BJ (cell line): Measurements from ENCODE around the gene INHBB. TPM values are rescaled to one million over a fixed set of nuclear protein-coding genes. Genes with fewer than 3 reads are reported as not detected.

Experiments
- CTCF ChIA-PET: fragments of 350-600 bp; formaldehyde crosslinking; extraction: SDS; loops from one replicate; lab custom pipeline; 2021; ENCODE audit warnings: antibody characterized with exemption, inconsistent platforms; lab: Yijun Ruan, JAX
- POLR2A ChIA-PET: fragments of 300-600 bp; sonication (Branson Sonifier 250); formaldehyde crosslinking; extraction: SDS; loops from one replicate; lab custom pipeline; 2021; ENCODE audit warnings: antibody characterized with exemption; lab: Charles Lee
- DNase-seq: peaks from one replicate; pipeline ENCODE4 v3.0.0-alpha.2; 2011; ENCODE audit warnings: low read depth
- H3K27me3 ChIP-seq: 2 replicates; pipeline ENCODE4 v1.6.0; 2011; ENCODE audit warnings: low read length; ENCODE audit not compliant: control insufficient read depth, insufficient read depth
- H3K36me3 ChIP-seq: 2 replicates; pipeline ENCODE4 v1.5.1; 2011; ENCODE audit warnings: low read length; ENCODE audit not compliant: control insufficient read depth, insufficient read depth
- H3K4me3 ChIP-seq: 2 replicates; pipeline ENCODE4 v1.5.1; 2011; ENCODE audit warnings: low read depth, mild to moderate bottlenecking, control low read depth, low read length
- polyA plus RNA-seq: library from polyadenylated mRNA; depleted of rRNA; stranded (reverse); fragments of >200 nt; gene quantifications from 2 replicates; pipeline ENCODE4 v1.2.3, GENCODE V29; 2011
- TF ChIP-seq, protein P1 (sequence below): IDR thresholded peaks from 2 replicates; pipeline ENCODE4 v1.5.1; 2011; ENCODE audit warnings: low read depth, mild to moderate bottlenecking, control low read depth, inconsistent platforms, low read length, moderate library complexity; ENCODE audit not compliant: insufficient read depth

The INHBB gene
- polyA plus RNA-seq, 1 experiment: 3.9 TPM

DNA sequence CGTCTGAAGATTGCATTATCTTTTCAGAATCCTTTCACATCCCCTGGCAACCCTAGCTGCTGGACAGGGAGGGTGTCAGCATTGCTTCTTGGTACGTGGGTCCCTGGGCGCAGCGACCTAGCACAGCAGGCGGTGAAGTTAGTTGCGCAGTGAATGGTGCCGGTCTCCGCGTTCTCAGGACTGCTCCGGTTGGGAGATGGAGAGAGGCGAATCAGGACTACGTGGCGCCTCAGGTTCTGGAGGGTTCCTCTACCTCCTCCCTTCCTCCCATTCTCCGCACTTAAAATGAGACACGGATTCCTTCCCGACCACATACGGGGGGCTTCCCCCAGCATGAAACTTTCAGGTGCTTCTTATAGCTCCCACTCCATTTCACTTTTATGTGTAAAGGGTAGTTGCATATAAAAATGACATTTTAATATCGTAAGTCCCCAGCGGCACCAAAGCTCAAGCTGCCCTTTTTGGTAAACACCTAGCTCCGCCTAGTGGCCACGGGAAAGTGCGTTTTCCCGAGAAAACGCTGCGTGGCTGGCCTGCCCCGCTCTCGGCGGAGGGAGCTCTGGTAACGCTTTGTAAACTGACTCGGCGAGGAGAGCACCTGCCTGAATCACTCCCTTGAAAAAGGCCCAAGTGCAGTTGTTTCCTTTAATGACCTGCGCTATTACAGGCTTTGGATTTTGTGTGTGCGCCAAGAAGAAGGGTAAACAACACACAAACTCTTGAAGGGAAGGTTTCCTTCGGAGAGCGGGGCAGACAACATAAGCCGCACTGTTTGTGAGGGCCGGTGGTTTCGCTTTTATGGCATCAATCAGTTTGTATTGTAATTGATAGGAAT is 32.9 kb upstream of the INHBB start:
- POLR2A ChIA-PET: interaction anchor here (0.6 to 0.7 kb wide), 2 partner anchors 90 to 138 kb away, joined by 5 read pairs; partner anchors contain the start of gene TMEM185B
- CTCF ChIA-PET: interaction anchor here (0.5 to 3.8 kb wide), 49 partner anchors 8 to 767 kb away, joined by 3 to 40 read pairs (median 4); partner anchors contain the start of gene RALB

DNA sequence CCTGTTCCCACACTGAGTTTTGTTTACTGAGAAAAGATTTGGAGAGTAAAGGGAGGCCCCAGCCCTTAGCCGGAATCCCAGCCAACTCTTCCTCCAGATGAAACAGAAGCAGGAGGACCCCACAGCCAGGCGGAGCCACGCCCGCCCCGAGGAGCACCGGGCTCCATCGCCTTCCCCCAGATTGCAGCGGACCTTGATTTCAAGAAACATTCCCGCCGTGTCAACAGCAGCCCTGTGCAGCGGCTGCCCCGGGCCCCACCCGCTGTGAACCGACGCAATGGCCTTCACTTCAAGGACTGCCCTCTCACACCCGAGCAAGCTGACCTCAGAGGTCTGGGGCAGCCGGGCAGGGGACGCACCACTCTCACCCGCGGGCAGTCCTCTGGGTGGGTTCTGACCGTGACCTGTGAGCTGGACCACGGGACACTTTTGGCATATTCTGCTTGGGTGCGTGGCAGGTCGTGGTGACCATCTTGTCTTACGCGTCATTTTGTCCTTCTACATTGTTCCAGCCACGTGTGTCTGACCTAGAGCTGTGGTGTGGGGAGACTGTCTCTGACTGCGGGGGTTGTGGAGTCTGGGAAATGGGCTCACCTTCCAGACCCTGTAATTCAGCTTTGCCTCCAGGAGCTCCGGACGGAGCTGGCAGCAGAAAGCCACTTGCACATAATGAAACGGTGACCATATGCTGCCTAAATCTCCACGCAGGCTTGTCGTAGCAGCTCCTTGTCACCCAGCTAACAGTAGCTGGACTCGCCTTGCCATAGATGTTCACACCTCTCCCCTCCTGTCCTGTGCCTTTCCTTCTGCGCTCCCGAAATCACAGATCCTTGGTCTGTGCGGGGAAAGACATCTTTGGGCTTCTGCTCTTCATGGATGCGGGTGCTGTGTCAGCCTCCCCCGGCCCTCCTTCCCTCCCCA is 32.0 kb upstream of the INHBB start:
- Histone ChIP-seq H3K27me3 (0 out of 2 replicates have a peak, but pooled peaks cover under 1% of the 10 kb centered on the region), H3K4me3 (peak overlapping the region; percentile 40), H3K36me3 (no peaks in the 10 kb centered on the region)
- DNase-seq: no peak
- TF ChIP-seq, protein P1, sequence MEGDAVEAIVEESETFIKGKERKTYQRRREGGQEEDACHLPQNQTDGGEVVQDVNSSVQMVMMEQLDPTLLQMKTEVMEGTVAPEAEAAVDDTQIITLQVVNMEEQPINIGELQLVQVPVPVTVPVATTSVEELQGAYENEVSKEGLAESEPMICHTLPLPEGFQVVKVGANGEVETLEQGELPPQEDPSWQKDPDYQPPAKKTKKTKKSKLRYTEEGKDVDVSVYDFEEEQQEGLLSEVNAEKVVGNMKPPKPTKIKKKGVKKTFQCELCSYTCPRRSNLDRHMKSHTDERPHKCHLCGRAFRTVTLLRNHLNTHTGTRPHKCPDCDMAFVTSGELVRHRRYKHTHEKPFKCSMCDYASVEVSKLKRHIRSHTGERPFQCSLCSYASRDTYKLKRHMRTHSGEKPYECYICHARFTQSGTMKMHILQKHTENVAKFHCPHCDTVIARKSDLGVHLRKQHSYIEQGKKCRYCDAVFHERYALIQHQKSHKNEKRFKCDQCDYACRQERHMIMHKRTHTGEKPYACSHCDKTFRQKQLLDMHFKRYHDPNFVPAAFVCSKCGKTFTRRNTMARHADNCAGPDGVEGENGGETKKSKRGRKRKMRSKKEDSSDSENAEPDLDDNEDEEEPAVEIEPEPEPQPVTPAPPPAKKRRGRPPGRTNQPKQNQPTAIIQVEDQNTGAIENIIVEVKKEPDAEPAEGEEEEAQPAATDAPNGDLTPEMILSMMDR: no peak
- CTCF ChIA-PET: interaction anchor here (0.5 to 3.8 kb wide), 44 partner anchors 7 to 763 kb away, joined by 3 to 40 read pairs (median 4); partner anchors contain the start of gene RALB
- POLR2A ChIA-PET: interaction anchor here (0.6 to 0.7 kb wide), 2 partner anchors 91 to 139 kb away, joined by 5 read pairs; partner anchors contain the start of gene TMEM185B

More for the DNA sequence above, 32.9 kb upstream of the INHBB start:
- Histone ChIP-seq H3K4me3 (peak overlapping the region; percentile 40), H3K27me3 (no peaks in the 10 kb centered on the region), H3K36me3 (no peaks in the 10 kb centered on the region)
- peak; percentile 22 for DNase-seq
- TF ChIP-seq, protein P1: peak; percentile 95

DNA sequence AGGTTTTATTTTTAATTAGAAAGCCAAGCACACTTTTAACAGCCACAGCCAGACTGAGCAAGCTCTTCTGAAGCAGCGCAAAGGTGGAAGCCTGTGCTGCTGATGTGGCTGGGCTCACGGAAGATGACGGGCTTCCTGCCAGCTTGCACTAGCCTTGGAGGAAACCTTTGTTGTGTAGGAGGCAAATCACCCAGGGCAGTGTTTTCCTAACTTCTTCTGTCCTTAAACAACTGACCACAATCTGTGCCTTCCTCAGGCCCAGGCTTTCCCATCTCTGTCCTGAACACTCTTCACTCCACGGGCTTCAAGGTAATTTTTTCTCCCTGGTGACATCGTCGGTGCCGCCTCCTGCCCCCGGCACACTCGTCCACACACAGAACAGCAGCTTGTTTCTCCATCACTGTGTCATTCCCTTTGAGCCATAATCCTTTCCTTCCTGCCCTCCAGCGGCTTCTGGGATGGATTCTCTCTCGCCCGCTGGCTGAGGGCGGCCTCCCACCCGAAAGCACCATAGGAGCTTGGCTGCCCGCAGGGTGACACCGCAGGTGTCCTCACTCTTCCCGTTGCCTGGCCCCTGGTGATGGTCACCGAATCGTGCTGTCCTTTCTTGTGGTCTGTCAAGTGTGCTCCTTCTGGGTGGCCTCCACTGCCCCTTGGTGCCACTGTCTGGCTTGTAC is 31.1 kb upstream of the INHBB start:
- TF ChIP-seq, protein P1: no peak
- H3K36me3 ChIP-seq: no peaks in the 10 kb centered on the region
- H3K27me3 ChIP-seq: 0 out of 2 replicates have a peak, but pooled peaks cover 1% of the 10 kb centered on the region
- no peak for DNase-seq
- ChIA-PET CTCF (interaction anchor here (1.0 to 3.8 kb wide), 10 partner anchors 13 to 762 kb away, joined by 3 to 39 read pairs (median 8); partner anchors contain the start of gene RALB), POLR2A (no interaction called here)
- no peak overlapping the region for H3K4me3 ChIP-seq

DNA sequence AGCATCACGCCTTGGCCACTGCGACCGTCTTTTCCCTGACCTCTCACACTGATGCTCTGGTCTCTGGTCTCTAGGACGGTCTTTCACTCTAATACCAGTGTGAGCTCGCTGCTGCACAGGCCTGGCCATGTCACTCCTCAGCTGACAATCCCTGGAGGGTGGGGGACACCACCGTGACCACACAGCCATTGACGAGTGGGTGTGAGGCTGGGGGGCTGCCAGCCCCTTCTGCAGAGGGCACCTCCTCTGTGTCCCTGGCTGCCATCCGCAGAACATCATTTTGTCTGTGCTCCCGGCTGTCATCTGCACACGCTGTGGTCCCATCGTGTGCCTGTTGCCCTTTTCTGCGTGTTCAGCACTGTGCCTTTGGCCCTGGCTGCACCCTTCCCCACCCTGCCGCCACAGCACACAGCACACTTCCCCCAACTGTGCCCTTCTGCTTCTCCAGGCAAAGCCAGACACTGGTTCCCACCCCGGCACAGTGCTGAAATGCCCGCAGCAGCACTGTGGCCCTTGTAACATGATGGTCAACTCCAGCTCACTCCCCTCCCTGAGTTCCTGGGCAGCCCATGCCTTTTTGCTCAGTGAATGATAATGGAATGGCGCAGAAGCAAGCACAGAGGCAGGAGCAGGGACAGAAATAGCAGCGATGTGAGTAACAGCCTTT is 30.4 kb upstream of the INHBB start:
- Histone ChIP-seq H3K36me3 (no peaks in the 10 kb centered on the region), H3K27me3 (peaks cover 5% of the 10 kb centered on the region), H3K4me3 (no peak overlapping the region)
- TF ChIP-seq, protein P1: no peak
- POLR2A ChIA-PET: no interaction called here
- CTCF ChIA-PET: interaction anchor here (1.5 to 3.8 kb wide), 2 partner anchors 109 to 365 kb away, joined by 3 to 39 read pairs; no protein-coding TSS in a partner anchor
- DNase-seq: no peak
